GM18519 (cell line): ENCODE data around the gene ALK.

Experiments
- ATAC-seq: cut with Tn5 transposase; IDR thresholded peaks from one replicate; pipeline ENCODE4 v1.9.1; 2021; ENCODE audit warnings: mild to moderate bottlenecking, moderate library complexity; ENCODE audit not compliant: unreplicated experiment, low FRiP score

The ALK gene

DNA sequence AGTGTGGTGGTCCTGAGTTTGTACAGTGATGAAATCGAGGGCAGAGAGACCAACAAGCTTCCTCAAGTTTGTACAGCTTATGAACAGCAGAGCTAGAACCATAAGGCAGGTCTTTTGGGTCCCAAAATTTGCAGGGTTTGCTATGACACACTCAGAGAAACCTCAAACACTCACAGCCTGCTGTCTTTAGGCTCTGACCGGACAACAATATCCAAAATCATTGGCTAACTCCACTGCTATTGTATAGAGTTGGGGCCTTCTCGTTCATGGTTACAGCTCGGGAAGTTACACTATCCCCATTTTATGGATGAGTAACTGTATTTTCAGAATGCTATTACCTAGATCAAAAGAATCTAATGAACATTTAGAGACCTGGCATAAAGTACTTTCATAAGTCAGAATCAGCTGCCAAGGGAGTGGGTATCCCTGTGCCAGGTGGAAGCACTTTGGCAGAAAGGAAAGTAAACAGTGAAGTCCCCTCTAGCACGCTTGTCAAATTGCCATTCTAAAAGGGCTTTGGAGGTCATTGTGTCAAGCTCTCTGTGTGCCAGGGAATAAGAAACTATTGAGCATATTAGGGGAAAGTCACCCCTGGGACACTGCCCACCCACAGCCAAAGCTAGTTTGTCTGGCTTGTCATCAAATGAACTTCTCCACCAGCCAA, 331.8 kb downstream of the ALK start:
- ATAC-seq = no peak

DNA sequence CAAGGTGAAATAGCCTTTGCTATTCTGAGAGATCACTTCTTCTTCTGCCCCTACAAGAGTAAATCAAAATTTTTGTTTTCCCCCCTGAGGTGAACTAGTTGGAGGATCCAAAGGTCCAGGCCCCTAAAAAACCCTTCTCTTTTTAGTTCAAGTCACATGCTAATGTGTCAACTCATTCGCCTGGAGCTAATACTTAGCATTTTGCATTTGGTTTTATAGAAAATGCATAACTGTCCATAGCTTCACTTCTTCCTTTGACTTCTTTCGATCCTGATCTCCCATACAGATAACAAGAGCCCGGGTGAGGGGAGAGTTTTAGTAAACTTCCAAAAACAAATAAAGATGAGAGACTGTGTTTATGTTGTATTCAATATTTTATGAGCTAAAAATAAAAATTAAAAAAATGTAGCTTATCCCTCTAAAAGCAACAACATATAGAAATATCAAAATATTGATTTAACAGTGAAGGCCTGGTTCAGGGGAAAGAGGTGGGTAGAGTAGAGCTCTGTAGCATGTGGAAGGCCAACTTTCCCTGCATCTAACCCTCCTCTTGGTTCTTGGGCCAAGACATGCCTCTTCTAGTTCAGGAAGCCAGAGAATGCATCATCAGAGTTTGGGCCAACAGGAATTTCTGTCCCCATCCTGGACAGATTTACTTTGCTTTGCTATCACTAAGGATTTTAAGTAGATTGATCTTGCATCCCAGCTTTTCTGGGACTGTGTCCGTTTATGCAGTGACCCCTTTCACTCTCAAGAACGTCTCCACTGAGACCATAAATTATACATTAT, 333.8 kb downstream of the ALK start:
- ATAC-seq = no peak

- no peak for ATAC-seq
Observed at GRCh38 chr2:29586919-29587318, 334.5 kb downstream of the ALK start.

GRCh38 chr2:29583548-29584156, 337.7 kb downstream of the ALK start:
- ATAC-seq = no peak

GRCh38 chr2:29583104-29583503, 338.3 kb downstream of the ALK start:
- ATAC-seq = no peak

- no peak for ATAC-seq
Observed at GRCh38 chr2:29582062-29582461, 339.3 kb downstream of the ALK start.

DNA sequence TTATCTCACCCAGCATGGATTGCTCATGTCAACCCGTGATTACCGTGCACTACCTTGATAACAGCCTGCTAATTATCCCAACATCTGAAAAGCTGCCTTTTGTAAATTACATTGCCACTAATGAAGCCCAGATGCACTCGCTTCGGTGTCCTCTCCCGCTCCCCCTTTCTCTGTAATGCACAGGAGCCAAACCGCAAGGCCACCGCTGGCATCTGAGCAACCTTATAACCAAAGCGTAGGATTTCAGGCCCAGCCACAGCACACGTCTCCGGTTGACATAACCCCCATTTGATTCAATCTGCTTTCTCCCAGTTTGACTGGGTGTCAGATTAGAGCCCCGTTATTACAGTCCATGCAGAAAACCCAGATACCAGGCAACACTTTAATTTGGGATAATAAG, 341.2 kb downstream of the ALK start:
- no peak for ATAC-seq

- no peak for ATAC-seq
Observed at GRCh38 chr2:29579495-29580169, 341.8 kb downstream of the ALK start.

GRCh38 chr2:29578084-29578598, 343.2 kb downstream of the ALK start:
- ATAC-seq = no peak

DNA sequence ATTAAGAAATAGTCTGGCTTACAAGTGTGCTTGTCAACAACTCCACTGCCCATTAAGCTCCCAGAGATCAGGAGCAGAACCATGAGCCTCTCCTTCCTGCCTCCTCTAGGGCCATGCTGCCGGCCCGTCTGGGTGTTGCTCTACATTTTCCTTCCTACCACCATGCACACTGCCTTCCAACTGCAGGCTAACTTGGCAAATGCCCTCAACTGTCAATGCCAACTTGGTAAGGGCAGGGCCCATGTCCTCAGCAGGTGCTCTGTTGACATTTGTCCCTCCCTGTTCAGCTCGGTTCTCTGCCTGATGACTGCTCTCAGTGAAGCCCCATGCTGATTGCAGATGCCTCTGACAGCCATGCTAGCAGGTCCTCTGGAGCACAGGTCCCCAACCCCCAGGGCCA, 345.2 kb downstream of the ALK start:
- ATAC-seq = no peak

GRCh38 chr2:29575370-29575890, 346.0 kb downstream of the ALK start:
- ATAC-seq = no peak

DNA sequence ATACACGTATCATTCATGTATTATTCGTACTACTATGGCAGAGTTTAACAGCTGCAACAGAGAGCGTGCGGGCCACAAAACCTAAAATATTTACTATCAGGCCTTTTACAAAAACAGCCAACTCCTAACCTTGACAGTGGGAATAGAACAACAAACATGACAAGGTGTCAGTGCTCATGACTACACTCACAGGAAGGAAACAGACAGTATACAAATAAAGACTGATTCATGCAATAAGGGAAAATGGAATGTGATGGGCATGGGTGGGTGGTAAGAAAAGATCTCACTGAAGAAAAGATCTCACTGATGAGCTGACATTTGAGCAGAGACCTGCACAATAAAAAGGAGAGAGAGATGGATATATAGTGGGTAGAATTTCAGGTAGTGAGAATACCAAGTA, 347.8 kb downstream of the ALK start:
- no peak for ATAC-seq

DNA sequence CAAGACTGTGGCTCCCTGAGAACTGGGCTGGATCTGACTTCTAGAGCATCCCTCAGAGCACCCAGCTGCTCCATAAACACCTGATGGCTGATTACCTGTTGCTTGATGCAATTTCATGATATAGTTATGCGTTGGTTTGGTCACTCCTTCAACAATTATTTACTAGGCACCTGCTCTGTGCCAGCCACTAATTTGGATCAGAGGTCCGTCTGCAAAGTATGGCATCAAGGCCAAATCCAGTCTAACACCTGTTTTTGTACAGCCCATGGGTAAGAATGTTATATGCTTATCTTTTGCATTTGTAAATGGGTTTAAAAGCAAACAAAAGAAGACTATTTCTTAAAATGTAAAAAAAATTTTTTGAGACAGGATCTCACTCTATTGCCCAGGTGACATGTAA, 348.2 kb downstream of the ALK start:
- no peak for ATAC-seq

GRCh38 chr2:29570539-29570938, 350.8 kb downstream of the ALK start:
- no peak for ATAC-seq

- ATAC-seq = no peak
Observed at GRCh38 chr2:29567906-29568520, 353.4 kb downstream of the ALK start.

GRCh38 chr2:29563697-29564096, 357.7 kb downstream of the ALK start:
- ATAC-seq = no peak

GRCh38 chr2:29562896-29563295, 358.5 kb downstream of the ALK start:
- ATAC-seq = no peak

- no peak for ATAC-seq
Observed at GRCh38 chr2:29562319-29562718, 359.1 kb downstream of the ALK start.

GRCh38 chr2:29561628-29562027, 359.8 kb downstream of the ALK start:
- ATAC-seq = no peak

DNA sequence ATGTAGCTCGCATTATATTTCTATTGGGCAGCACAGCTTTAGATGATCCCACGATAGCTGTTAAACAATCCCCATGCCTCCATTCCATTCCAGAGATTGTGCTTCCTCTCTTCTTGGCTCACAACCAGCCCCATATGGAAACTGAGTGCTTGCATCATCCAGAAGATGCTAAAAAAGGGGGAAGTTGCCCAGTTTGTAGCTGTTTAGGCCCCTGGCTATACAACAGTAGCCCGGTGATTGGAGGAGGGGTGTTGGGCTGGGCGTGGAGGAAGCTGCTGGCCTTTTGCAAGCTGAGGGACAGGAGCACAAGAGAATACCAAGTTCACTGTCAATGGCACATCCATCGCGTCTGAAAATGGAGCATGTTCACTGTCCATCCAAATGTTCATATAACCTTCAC, 360.2 kb downstream of the ALK start:
- no peak for ATAC-seq
